GM23248 (cell line): ENCODE results near the gene FBXO2. TPM values are rescaled to one million over a fixed set of nuclear protein-coding genes. Genes with fewer than 3 reads are reported as not detected.

Experiments used
- DNase-seq: peaks from one replicate; pipeline ENCODE4 v3.0.0-alpha.2; 2015
- H2AFZ ChIP-seq: fragments of 200-600 bp; sonication (generic); 2 replicates; pipeline ENCODE4 v1.6.1; 2016; ENCODE audit warnings: antibody characterized with exemption
- H3F3A ChIP-seq: fragments of 200-600 bp; sonication (generic); 2 replicates; pipeline ENCODE4 v1.6.1; 2016; ENCODE audit warnings: mild to moderate bottlenecking, antibody characterized with exemption, mixed run types; ENCODE audit not compliant: insufficient read depth
- H3K27ac ChIP-seq: fragments of 200-600 bp; sonication (generic); 2 replicates; pipeline ENCODE4 v1.5.1; 2016; ENCODE audit warnings: mild to moderate bottlenecking
- H3K27me3 ChIP-seq: fragments of 200-600 bp; sonication (generic); replicated peaks from 2 replicates; pipeline ENCODE4 v1.6.1; 2016; ENCODE audit warnings: mild to moderate bottlenecking; ENCODE audit not compliant: insufficient read depth
- H3K36me3 ChIP-seq: fragments of 200-600 bp; sonication (generic); 2 replicates; pipeline ENCODE4 v1.6.1; 2016; ENCODE audit warnings: low read depth, mild to moderate bottlenecking
- H3K4me1 ChIP-seq: fragments of 200-600 bp; sonication (generic); 2 replicates; pipeline ENCODE4 v1.6.1; 2016; ENCODE audit warnings: mild to moderate bottlenecking; ENCODE audit not compliant: insufficient read depth
- H3K4me2 ChIP-seq: fragments of 200-600 bp; sonication (generic); one replicate; pipeline ENCODE4 v1.6.1; 2016; ENCODE audit warnings: mild to moderate bottlenecking; ENCODE audit not compliant: unreplicated experiment
- H3K4me3 ChIP-seq: fragments of 200-600 bp; sonication (generic); 2 replicates; pipeline ENCODE4 v1.5.1; 2016; ENCODE audit warnings: mild to moderate bottlenecking
- H3K79me2 ChIP-seq: fragments of 200-600 bp; sonication (generic); 2 replicates; pipeline ENCODE4 v1.6.1; 2016; ENCODE audit warnings: mild to moderate bottlenecking; ENCODE audit not compliant: insufficient read depth
- H3K9ac ChIP-seq: fragments of 200-600 bp; sonication (generic); 2 replicates; pipeline ENCODE4 v1.6.1; 2016; ENCODE audit warnings: mild to moderate bottlenecking
- H3K9me2 ChIP-seq: fragments of 200-600 bp; sonication (generic); 2 replicates; pipeline ENCODE4 v1.6.1; 2016; ENCODE audit warnings: mixed run types, mild to moderate bottlenecking, moderate library complexity; ENCODE audit not compliant: insufficient read depth
- H3K9me3 ChIP-seq: fragments of 200-600 bp; sonication (generic); one replicate; pipeline ENCODE4 v1.6.1; 2017; ENCODE audit warnings: low read depth
- H4K20me1 ChIP-seq: fragments of 200-600 bp; sonication (generic); 2 replicates; pipeline ENCODE4 v1.6.0; 2016; ENCODE audit not compliant: insufficient read depth
- EZH2 ChIP-seq: fragments of 200-600 bp; sonication (generic); IDR thresholded peaks from 2 replicates; pipeline ENCODE4 v1.6.1; 2018; ENCODE audit warnings: antibody characterized with exemption, mild to moderate bottlenecking; ENCODE audit not compliant: insufficient read depth, poor library complexity, severe bottlenecking
- EZH2phosphoT487 ChIP-seq: fragments of 200-600 bp; sonication (generic); IDR thresholded peaks from 2 replicates; pipeline ENCODE4 v1.6.1; 2018; ENCODE audit warnings: antibody characterized with exemption, moderate library complexity, mild to moderate bottlenecking, low read depth; ENCODE audit not compliant: insufficient read depth
- WGBS, 2 experiments: methylation state at CpG; one replicate each; pipeline ENCODE4 v1.1.6; 2015 to 2017; ENCODE audit warnings: low lambda C conversion rate in 2 of 2, low coverage in 1 of 2; ENCODE audit errors: missing lambda C conversion rate in 2 of 2; 5-methylcytosine and 5-hydroxymethylcytosine counted together
- in situ Hi-C: fragments of 300-500 bp; cut with MboI; formaldehyde crosslinking; loops from 2 replicates; pipeline ENCODE4 v1.15.0; 2020
- polyA plus RNA-seq: library from polyadenylated mRNA; unstranded; fragments of >200 nt; fragmentation: Nextera tagmentation; extraction: Ambion mirVana; gene quantifications from 2 replicates; pipeline ENCODE4 v1.2.1, GENCODE V29; 2016
- total RNA-seq: library from RNA; depleted of rRNA; stranded (reverse); fragments of >200 nt; shearing (Covaris generic); gene quantifications from 2 replicates; pipeline ENCODE4 v1.2.3, GENCODE V29; 2014

The FBXO2 gene
- total and polyA plus RNA-seq, 2 experiments from 2014 or later: 0.54 to 1.1 TPM

GRCh38 chr1:11684070-11684469 lies 29.8 kb upstream of the FBXO2 start:
- 0 out of 2 replicates have a peak, but pooled peaks cover 6% of the 10 kb centered on the region for H3K4me1 ChIP-seq
- H4K20me1 ChIP-seq: no peaks in the 10 kb centered on the region
- no peak for DNase-seq
- no peak overlapping the region for H2AFZ ChIP-seq
- peaks cover 11% of the 10 kb centered on the region; the same call in 1 of the 2 replicates for H3K79me2 ChIP-seq
- no peak overlapping the region for H3K27ac ChIP-seq
- 39 to 41% methylated on average over 7 of the region's 7 CpGs for WGBS, 2 experiments
- no peak overlapping the region for H3K4me3 ChIP-seq
- in situ Hi-C loops: no loop called here
- no peaks in the 10 kb centered on the region for H3K9me2 ChIP-seq
- H3K4me2 ChIP-seq: no peak overlapping the region
- H3K27me3 ChIP-seq: no peaks in the 10 kb centered on the region
- peaks cover 7% of the 10 kb centered on the region; the same call in 1 of the 2 replicates for H3F3A ChIP-seq
- no peak for TF ChIP-seq EZH2
- TF ChIP-seq EZH2phosphoT487: no peak
- no peaks in the 10 kb centered on the region for H3K36me3 ChIP-seq
- H3K9me3 ChIP-seq: no peaks in the 10 kb centered on the region
- H3K9ac ChIP-seq: no peak overlapping the region

- Histone ChIP-seq H2AFZ (no peak overlapping the region), H3K9me2 (no peaks in the 10 kb centered on the region)
Observed at GRCh38 chr1:11682799-11683198, 28.6 kb upstream of the FBXO2 start.

DNA sequence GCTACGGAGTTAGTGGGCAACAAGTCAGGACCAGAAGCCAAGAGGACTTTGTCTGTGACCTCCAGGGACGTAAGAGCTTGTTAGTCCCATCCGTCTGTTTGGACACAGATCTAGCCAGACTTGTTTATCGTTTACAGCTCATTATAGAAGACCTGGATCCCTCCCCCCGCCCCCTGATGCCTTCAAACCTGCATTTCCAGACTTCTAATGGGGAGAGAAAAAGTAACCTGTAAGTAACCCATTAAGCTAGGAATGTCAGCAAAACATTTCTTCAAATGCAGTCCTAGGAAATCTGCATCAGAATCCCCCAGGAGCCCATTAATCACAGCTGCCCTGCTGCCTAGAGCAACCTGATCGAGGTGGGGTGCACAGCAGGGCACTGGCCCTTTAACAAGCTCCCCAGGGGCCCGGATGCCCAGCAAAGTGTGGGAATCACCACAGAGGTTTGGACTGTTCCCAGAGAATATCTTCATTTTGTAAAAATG lies 28.1 kb upstream of the FBXO2 start:
- WGBS, 2 experiments: 58 to 59% methylated on average over 7 of the region's 7 CpGs
- Histone ChIP-seq H3K27me3 (no peaks in the 10 kb centered on the region), H3K4me2 (peak overlapping the region; percentile 83), H3K4me1 (0 out of 2 replicates have a peak, but pooled peaks cover 6% of the 10 kb centered on the region), H3K79me2 (peaks cover 11% of the 10 kb centered on the region; the same call in 1 of the 2 replicates), H3K36me3 (no peaks in the 10 kb centered on the region), H3K9ac (peak overlapping the region; percentile 84; the same call in 1 of the 2 replicates), H3K9me2 (no peaks in the 10 kb centered on the region), H3K4me3 (no peak overlapping the region), H3F3A (peaks cover 7% of the 10 kb centered on the region; the same call in 1 of the 2 replicates), H3K9me3 (no peaks in the 10 kb centered on the region), H3K27ac (no peak overlapping the region), H2AFZ (peak overlapping the region; percentile 88), H4K20me1 (no peaks in the 10 kb centered on the region)
- in situ Hi-C loops: no loop called here
- no peak for TF ChIP-seq EZH2phosphoT487
- no peak for TF ChIP-seq EZH2
- peak; percentile 32 for DNase-seq

More at GRCh38 chr1:11682799-11683198, 28.6 kb upstream of the FBXO2 start:
- Histone ChIP-seq H3K4me1 (0 out of 2 replicates have a peak, but pooled peaks cover 6% of the 10 kb centered on the region), H3K9me3 (no peaks in the 10 kb centered on the region), H4K20me1 (no peaks in the 10 kb centered on the region), H3K9ac (no peak overlapping the region), H3K27ac (no peak overlapping the region), H3K79me2 (peaks cover 11% of the 10 kb centered on the region; the same call in 1 of the 2 replicates), H3K4me2 (no peak overlapping the region), H3F3A (peaks cover 7% of the 10 kb centered on the region; the same call in 1 of the 2 replicates), H3K36me3 (no peaks in the 10 kb centered on the region), H3K4me3 (no peak overlapping the region), H3K27me3 (no peaks in the 10 kb centered on the region)
- peak; percentile 31 for DNase-seq
- TF ChIP-seq EZH2phosphoT487: no peak
- in situ Hi-C loops: no loop called here
- 47 to 68% methylated on average over 1 of the region's 1 CpG for WGBS, 2 experiments

DNA sequence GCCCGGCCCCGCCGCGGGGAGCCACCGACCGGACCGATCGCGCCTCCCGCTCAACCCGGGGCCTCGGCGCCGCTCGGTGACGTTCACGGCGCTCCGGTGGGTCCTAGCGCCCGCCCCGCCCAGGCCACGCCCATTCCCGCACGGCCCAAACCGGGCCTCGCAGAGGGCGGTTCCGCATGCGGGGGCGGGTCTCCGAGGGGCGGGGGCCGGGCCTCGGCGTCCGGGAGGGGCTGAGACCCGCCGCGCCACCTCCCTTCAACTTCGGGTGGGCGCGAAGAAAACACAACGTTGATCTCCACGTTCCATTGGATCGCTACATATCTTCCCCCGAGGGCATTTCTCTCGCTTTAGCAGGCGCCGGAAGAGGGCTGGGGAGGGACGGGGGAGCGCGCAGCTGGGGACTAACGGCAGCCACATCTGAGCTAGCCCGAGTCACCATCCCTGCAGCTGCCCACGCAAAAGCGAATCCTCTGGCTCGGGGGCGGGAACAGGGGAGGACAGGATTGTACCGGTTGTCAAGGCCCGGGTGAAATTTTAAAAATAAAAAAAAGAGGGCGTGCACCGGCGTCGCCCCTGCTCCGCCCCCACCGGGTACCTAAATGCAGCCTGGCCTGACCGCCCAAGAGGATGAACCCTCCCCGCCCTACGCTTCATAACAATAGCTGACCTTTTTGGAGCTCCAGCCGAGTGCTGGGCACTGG lies 27.0 kb upstream of the FBXO2 start, which contains the start of gene MAD2L2:
MAD2L2 (minus strand) TSS at position 78 of the 701 bp plus-strand sequence. CDS start 547 bp downstream, outside the sequence.
- 0% methylated on average over 41 to 45 of the region's 71 CpGs for WGBS, 2 experiments
- peaks cover 11% of the 10 kb centered on the region; the same call in 1 of the 2 replicates for H3K79me2 ChIP-seq
- TF ChIP-seq EZH2: no peak
- TF ChIP-seq EZH2phosphoT487: no peak

More for the DNA sequence above, 27.0 kb upstream of the FBXO2 start, which contains the start of gene MAD2L2:
- 0 out of 2 replicates have a peak, but pooled peaks cover 6% of the 10 kb centered on the region for H3K4me1 ChIP-seq
- H3K27ac ChIP-seq: peak within 1 kb of the TSS; percentile 83
- H4K20me1 ChIP-seq: no peaks in the 10 kb centered on the region
- H3K9ac ChIP-seq: peak within 1 kb of the TSS; percentile 84
- H3K27me3 ChIP-seq: no peaks in the 10 kb centered on the region
- peak; percentile 95 for DNase-seq
- in situ Hi-C loops: no loop called here
- H3K4me2 ChIP-seq: peak within 1 kb of the TSS; percentile 83
- H3F3A ChIP-seq: peaks cover 7% of the 10 kb centered on the region; the same call in 1 of the 2 replicates
- peak within 1 kb of the TSS; percentile 94 for H3K4me3 ChIP-seq
- no peaks in the 10 kb centered on the region for H3K36me3 ChIP-seq
- no peaks in the 10 kb centered on the region for H3K9me2 ChIP-seq
- H2AFZ ChIP-seq: peak within 1 kb of the TSS; percentile 88
- H3K9me3 ChIP-seq: no peaks in the 10 kb centered on the region
